ENCODE measurements around the gene PAQR5. TPM values are rescaled to one million over a fixed set of nuclear protein-coding genes. Genes with fewer than 3 reads are reported as not detected.

Gene PAQR5
- total RNA-seq, 4 donors from 2014 or later = 4.2 to 16.4 (median 6.8) TPM

DNA sequence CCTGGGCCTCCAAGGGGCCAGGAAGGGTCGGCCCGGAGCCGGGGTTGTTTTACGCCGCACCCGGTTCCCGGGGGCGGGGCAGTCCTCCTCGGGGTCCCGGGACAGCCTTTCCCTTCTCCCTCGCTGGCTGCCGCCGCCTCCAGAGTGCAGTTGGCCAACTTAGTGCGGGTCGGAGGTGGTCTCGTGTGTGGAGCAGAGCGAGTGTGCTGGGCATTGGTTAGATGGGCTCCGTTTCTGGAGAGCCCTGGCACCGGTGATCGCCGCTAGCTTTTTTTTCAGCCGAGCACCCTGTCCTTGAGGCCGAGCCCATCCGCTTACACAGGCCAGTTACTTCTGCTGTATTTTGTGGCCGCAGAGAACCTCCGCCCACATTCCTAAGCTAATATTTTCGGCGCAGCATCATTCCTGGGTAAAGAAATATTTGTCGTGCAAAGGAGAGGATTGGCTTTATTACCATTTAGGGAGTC lies 116.0 kb downstream of the PAQR5 start:
- peak overlapping the region; percentile 70 for H3K4me3 ChIP-seq (ENCODE audit: low read depth, poor library complexity, severe bottlenecking)
- intact Hi-C loops (cut with DNase I; ENCODE audit: low total_unique reads) = no loop called here
- WGBS, 2 donors = 1 to 2% methylated on average over 14 to 23 of the region's 29 CpGs
- TF ChIP-seq POLR2A (IDR thresholded peaks at IDR 0.05) = no peak
- TF ChIP-seq, protein P1, sequence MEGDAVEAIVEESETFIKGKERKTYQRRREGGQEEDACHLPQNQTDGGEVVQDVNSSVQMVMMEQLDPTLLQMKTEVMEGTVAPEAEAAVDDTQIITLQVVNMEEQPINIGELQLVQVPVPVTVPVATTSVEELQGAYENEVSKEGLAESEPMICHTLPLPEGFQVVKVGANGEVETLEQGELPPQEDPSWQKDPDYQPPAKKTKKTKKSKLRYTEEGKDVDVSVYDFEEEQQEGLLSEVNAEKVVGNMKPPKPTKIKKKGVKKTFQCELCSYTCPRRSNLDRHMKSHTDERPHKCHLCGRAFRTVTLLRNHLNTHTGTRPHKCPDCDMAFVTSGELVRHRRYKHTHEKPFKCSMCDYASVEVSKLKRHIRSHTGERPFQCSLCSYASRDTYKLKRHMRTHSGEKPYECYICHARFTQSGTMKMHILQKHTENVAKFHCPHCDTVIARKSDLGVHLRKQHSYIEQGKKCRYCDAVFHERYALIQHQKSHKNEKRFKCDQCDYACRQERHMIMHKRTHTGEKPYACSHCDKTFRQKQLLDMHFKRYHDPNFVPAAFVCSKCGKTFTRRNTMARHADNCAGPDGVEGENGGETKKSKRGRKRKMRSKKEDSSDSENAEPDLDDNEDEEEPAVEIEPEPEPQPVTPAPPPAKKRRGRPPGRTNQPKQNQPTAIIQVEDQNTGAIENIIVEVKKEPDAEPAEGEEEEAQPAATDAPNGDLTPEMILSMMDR (IDR thresholded peaks at IDR 0.05) = no peak
- no peak for DNase-seq (ENCODE audit: low spot score in 2 of 2)

DNA sequence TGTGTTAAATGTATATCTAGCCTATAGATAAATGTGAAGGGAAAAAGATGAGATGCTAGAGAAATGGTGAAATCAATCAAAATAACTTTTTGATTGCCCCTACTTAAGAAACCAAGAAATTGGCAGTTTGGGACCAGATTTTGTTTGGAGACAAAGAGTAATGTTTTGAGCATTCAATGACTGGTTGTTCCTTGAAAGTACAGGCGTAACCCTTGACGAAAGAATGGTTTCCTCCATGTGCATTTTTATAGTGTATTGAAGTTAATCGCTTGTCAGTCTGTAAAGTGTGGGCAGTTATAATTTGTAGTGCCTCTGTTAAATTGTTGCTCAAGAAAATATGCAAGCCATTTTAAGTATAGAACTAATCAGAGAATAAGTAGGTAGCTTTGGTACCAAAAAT lies 116.7 kb downstream of the PAQR5 start:
- no peak for DNase-seq (ENCODE audit: low spot score in 2 of 2)
- no peak overlapping the region for H3K4me3 ChIP-seq (ENCODE audit: low read depth, poor library complexity, severe bottlenecking)

DNA sequence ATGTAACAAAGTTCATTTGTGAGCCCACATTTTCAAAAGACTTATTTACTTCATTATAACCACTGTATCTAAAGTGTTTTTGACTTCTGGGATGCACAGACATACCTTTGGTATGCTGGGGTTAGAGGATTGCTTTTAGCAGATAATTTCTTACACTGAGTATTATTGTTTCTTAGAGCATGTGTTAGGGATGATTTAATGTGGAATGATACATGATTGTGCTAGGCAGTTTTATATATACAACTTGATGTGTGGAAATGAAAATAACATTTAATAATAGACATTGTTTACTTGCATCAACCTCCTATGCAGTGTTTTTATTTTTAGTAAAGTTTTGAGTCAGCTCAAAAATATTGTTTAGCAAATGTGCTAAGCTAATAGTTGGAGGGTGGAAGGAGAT lies 118.9 kb downstream of the PAQR5 start:
- H3K4me3 ChIP-seq (ENCODE audit: low read depth, poor library complexity, severe bottlenecking) = no peak overlapping the region
- TF ChIP-seq, protein P1 (IDR thresholded peaks at IDR 0.05) = no peak
- no peak for TF ChIP-seq POLR2A (IDR thresholded peaks at IDR 0.05)
- DNase-seq (ENCODE audit: low spot score in 2 of 2) = no peak
- intact Hi-C loops (cut with DNase I; ENCODE audit: low total_unique reads) = no loop called here

More for the DNA sequence above, 116.7 kb downstream of the PAQR5 start:
- intact Hi-C loops (cut with DNase I; ENCODE audit: low total_unique reads) = no loop called here
- TF ChIP-seq, protein P1 (IDR thresholded peaks at IDR 0.05) = no peak
- no peak for TF ChIP-seq POLR2A (IDR thresholded peaks at IDR 0.05)
- WGBS, 2 donors = 79 to 81% methylated on average over 3 of the region's 3 CpGs

DNA sequence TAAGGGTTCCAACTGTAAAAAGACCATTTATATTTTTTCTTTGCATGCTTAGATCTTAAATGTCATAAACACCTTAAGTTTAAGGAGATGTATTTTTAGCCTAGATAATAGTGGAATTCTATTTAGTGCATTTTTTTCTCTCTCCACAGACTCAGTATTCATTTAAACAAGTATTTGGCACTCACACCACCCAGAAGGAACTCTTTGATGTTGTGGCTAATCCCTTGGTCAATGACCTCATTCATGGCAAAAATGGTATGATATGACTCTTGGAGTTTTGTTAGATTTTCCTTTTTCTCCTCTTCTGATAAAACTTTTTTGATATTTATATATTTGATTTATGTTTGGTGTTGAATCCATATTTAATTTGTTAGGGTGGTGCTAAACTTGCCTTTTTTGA lies 122.8 kb downstream of the PAQR5 start:
- intact Hi-C loops (cut with DNase I; ENCODE audit: low total_unique reads) = no loop called here
- DNase-seq (ENCODE audit: low spot score in 2 of 2) = no peak
- TF ChIP-seq, protein P1 (IDR thresholded peaks at IDR 0.05) = no peak
- no peak for TF ChIP-seq POLR2A (IDR thresholded peaks at IDR 0.05)
- H3K4me3 ChIP-seq (ENCODE audit: low read depth, poor library complexity, severe bottlenecking) = no peak overlapping the region

DNA sequence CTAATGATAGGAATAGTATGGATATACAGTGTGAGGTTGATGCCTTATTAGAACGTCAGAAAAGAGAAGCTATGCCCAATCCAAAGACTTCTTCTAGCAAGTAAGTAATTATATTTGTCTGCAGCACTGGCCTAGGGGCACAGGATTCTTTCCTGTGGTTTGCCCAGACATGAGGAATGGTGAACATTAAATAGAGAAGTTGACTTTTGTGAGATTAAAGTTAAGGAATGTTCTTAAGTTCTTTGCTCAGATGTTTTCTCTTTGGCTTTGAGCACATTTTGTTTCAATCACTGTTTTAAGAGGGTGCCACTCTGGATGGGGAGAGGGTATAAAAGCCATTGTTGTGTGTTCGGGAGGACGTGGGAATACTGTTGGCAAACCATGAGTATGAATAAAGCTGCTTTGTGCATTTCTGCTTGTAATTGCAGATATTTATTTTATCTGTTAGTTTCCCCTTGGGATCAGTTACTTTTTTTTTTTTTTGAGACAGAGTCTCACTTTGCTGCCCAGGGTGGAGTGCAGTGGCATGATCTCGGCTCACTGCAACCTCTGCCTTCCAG lies 123.7 kb downstream of the PAQR5 start:
- no peak for TF ChIP-seq POLR2A (IDR thresholded peaks at IDR 0.05)
- TF ChIP-seq, protein P1 (IDR thresholded peaks at IDR 0.05) = no peak
- WGBS, 2 donors = 47 to 57% methylated on average over 4 of the region's 4 CpGs
- no peak overlapping the region for H3K4me3 ChIP-seq (ENCODE audit: low read depth, poor library complexity, severe bottlenecking)
- intact Hi-C loops (cut with DNase I; ENCODE audit: low total_unique reads) = no loop called here
- DNase-seq (ENCODE audit: low spot score in 2 of 2) = no peak

DNA sequence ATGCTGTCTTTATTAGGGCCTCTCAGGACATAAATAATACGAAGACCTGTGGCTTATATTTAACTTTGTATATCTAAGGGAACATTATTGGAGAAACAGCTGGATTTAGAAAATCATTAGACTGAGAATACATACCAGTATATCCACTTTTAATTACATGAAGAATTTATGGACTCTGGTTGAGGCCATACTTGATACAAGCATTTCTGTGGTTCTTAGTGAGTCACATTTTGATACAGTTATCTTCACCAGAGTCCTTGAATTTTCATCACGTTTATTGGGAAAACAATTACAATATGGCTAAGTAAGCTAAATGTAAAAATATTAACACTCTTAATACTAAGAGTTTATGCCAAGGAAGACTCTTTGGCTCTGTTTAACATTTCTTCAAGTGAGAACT lies 125.3 kb downstream of the PAQR5 start:
- H3K4me3 ChIP-seq (ENCODE audit: low read depth, poor library complexity, severe bottlenecking) = no peak overlapping the region
- WGBS, 2 donors = 90 to 94% methylated on average over 2 of the region's 2 CpGs
- intact Hi-C loops (cut with DNase I; ENCODE audit: low total_unique reads) = no loop called here
- TF ChIP-seq POLR2A (IDR thresholded peaks at IDR 0.05) = no peak
- TF ChIP-seq, protein P1 (IDR thresholded peaks at IDR 0.05) = no peak
- no peak for DNase-seq (ENCODE audit: low spot score in 2 of 2)

Data from lower leg skin (tissue), 4 donors.